ENCODE measurements around the gene PGBD2.
"Not testable (repeated sequence)": the region's sequence is repeated elsewhere in the genome, so short reads cannot be mapped to it uniquely, and the experiment has no call there.

PGBD2 gene, protein sequence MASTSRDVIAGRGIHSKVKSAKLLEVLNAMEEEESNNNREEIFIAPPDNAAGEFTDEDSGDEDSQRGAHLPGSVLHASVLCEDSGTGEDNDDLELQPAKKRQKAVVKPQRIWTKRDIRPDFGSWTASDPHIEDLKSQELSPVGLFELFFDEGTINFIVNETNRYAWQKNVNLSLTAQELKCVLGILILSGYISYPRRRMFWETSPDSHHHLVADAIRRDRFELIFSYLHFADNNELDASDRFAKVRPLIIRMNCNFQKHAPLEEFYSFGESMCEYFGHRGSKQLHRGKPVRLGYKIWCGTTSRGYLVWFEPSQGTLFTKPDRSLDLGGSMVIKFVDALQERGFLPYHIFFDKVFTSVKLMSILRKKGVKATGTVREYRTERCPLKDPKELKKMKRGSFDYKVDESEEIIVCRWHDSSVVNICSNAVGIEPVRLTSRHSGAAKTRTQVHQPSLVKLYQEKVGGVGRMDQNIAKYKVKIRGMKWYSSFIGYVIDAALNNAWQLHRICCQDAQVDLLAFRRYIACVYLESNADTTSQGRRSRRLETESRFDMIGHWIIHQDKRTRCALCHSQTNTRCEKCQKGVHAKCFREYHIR

DNA sequence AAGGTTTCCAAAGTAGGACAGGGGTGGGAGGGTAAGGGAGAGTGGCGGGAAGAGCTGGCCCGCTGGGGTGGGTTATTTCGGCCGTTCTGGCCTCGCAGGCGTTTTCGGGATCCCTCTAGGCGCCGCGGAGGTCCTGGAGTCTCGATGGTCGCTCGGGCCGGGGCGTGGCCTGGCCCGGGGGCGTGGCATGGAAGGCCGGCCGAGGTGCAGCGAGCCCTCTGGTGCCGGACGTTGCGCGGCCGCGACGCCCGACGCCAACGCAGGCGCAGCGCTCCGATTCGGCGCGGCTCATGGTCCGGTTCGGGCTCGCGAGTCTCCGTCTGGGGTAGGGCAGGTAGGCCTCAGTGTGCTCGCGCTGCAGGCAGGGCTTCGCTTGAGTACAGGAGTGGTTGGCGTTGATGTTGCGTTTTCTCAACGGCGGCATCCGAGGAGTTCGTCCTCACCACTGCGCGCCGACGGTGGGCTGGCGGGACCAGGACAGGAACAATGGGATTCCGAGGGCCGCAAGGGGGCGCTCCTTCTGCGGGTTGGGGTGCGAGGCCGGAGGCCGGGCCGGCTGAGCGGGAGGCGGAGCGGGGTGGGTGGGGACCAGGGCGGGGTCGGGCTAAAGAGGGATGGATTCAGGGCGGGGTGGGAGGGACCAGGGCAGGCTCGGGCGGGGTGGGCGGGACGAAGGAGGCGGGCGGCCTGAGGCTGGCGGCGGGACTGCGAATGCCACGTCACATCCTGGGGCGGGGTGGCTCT lies at the start of gene PGBD2:
TSS of gene PGBD2 (plus strand) at position 227 of the 744 bp plus-strand sequence. CDS start 7,628 bp downstream, outside the sequence.
- peak; percentile 100 for DNase-seq

DNA sequence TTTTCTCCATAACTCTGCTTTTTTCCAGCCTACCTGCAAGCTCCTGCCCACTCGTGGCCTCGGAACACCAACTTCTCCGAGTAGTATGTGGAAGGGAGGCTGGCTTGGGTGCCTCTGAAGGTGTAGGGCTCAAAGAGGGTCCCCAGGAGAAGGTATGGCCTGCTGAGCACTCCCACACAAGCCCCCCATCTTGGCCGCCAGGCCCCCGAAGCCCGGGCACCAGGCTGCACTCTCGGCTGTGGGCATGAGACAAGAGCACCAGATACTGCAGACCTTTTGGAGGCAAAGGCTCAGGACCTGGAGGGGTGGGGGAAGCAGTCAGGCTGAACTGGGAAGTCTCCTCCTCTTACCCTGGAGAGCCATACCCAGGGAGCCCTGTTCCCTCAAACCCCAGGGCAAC lies 48.8 kb upstream of the PGBD2 start:
- DNase-seq, result no peak

DNA sequence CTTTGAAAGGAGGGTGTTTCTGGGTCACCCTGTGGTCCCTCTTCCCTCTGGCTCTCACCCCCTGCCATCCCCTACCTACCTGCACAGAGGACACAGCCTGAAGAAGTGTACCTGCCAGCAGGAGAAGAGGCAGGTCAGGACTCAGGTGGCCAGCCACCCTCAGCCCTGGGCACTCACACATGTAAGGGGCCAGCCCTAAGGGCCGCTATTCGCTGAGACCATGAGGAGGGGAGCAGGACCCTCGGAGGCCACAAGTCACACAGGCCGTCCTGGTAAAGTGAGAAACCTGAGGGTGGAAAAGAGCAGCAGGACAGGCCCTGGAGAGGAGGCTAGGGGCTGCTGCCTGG lies 48.3 kb upstream of the PGBD2 start:
- no peak for DNase-seq

DNA sequence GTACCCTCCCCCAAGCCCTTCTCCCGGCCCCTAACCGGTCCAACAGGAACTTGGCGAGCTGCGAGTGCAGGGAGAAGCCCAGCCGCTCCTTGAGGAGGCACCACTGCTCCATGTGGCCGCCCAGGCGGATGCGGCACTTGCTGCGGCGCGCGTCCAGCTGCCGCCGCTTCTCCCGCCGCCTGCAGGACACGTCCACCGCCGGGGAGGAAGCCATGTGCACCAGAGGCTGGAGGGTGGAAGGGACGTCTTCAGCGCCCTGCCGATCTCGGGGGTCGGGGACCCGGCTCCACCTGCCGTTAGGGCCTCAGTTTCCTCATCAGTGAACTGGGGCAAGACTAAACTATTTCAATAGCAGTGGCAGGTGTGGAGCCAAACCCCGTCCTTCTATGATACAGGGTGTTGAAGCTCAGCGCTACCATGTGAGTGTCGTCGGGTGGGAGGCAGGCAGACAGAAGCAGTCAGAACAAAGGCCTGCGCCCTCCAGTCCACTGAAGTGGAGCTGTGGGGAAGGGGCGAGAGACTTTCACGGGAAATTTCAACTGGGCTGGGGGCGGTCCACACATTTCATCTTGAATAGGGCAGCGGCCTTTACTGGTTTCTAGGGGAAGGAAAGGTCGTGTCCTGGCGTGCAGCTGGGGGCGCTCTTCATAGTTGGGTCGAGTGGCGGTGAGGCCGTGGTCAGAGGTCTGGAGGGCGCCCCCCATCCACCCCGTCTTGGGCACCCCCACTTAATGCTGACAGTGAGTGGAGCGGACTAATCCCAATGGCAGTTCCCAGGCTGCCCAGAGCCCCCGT lies 47.7 kb upstream of the PGBD2 start:
- DNase-seq, result peak; percentile 76

DNA sequence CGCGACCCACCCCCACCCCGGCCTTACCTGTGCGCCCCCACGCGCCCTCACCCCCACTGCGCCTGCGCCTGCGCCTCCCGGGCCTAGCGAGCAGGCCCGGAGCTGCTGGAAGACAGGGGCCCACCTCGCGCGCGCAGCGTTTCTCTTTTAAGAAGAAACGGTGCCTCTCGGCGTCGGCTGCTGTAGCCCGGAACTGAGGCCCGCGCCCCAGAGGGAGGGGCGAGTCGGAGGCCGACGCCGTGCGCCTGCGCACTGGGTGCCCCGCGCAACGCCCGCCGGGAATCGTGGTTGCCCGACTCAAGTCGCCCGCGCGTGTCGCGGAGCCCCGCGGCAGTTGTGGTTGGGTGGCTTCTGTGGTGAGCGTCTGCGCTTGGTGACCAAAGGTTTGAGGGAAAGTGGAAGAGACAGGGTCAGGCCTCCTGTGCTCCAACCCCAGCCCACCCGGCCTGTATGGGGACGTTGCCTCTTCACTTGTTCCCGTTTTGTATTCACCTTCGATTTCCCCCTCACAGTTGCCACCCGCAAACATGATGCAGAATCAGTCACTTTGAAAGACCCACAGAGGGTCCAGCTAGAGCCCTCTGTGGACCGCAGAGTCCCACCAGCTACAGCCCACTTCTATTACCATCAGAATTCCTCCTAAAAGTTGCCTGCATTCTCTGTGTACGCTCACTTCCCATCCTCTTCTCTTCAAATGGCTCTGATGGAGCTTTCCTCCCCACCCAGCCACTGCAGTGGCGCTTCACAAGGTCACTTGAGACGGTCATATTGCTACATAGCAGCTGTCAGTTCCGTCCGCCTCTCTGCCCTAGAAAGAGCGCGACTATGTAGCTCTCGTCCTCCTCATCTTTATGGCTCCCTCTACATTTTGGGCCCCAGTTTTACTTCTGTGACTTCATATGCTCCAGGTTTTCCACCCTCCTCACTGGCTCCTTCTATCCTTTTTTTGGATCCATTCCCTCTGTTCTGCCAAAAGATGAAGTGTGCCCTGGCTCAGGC lies 46.8 kb upstream of the PGBD2 start, which contains the start of gene ZNF692:
TSS of gene ZNF692 (minus strand) at position 195 of the 999 bp plus-strand sequence. CDS start 776 bp downstream, outside the sequence.
- DNase-seq, result peak; percentile 97

DNA sequence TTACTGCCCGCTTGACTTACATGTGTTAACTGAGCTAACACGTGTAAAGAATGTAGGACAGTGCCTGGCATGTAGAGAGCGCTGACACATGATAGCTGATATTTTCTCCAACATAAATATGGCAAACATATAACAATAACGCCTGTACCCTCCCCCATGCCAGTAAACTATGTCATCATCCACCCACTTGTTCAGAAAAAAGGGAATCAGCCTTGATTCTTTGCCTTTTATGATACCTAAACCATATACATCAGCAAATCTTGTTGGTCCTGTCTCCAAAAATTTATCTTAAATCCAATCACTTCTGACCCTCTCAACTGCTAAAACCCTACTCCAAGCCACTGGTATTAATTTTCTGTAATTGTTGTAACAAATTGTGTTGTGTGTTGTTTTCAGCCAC lies 46.0 kb upstream of the PGBD2 start:
- DNase-seq, result no peak

DNA sequence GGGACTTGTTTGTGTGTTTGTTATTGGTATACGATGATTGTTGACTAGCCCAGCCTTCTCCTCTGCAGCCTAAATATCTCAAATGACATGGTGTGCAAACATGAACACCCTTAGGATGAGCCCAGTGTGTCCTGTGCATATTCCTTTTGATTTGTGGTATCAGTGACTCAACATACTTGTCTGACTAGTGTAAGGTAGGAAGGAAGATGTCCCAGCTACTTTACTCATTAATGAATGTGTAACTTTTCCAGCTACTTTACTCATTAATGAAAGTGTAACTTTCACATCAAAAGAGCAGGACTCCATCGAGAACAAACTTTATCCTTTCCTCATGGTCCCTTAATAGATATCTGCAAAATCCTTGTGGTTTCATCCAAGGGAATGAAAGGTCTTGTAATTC lies 44.4 kb upstream of the PGBD2 start:
- DNase-seq, result no peak

DNA sequence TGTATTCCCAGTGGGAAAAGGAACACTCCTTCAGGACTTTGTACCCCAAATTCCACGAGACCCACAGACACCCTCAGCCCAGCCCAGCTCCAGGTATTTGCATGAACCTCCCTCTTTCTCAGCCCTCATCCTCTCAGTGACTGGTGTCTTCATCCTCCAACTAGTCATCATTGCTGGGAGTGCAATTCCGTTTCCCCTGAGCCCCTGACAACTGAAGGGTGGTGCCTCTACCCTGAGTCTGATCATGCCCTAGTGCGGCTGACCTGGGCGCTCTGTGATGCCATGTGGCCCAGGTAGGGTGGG lies 43.4 kb upstream of the PGBD2 start:
- DNase-seq, result no peak

DNA sequence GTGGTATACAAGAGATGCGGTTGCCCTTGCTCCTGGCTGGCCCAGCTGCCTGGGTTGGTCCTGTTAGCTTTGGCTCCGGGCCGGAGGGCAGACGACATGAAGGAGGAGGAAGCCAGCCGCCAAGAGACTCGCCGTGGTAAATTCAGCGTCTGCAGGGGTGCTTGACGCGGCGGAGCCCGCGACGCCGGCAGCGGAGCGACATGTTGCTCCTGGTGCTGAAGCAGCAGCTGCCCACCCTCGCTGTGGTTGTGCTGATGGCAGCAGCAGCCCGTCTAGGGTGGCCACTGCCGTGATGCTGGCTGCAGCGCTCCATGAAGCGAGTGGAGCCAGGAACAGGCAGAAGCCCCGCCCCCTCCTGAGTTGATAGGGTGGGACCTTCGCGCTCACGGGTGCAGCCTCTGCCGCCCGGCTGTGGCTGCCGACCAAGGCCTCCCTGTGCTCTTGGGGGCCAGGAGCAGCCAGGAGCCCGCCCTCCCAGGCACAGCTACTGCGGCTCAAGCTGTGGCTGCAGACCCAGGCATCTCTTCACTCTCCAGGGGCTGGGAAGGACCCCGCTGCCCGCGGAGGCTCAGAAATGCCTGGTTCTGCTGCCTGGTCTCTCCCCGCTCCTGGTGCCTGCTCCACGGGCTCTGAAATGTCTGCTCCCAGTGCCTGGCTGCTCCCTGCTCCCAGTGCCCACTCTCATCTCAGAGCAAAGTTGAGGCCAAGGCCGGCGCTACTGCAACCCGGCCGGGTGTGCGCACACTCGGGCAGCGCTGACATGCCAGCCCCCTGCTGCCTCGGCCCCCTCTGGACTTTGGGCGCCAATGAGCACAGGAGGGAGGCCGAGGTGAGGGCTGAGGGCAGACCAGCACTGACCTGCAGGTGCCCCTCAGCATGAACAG lies 42.8 kb upstream of the PGBD2 start:
- DNase-seq, result peak; percentile 88

DNA sequence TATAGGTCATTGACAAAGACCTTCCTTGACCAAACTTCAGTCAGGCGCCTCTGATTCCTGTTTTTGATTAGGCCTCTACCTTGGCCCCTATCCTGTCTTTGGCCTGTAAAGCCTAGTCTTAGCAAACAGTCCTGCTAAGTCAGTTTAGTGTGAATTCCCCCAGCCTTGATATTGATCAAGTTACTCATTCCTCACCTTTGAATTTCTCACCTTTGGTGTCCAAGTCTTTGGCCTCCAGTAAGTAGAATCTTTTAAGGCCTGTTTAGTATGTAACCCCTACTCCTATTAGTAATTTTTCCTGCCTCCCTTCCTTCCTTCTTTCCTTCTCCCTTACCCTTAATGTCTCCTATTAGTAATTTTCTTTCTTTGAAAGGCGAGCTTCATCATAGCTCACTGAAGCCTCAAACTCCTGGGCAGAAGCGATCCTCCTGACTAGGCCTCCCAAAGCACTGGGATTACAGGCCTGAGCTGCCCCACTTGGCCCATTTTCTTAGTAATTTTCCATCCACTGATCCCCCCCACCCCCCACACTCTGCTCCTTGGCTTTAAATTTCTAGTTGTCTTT lies 34.1 kb upstream of the PGBD2 start:
- no peak for DNase-seq

DNA sequence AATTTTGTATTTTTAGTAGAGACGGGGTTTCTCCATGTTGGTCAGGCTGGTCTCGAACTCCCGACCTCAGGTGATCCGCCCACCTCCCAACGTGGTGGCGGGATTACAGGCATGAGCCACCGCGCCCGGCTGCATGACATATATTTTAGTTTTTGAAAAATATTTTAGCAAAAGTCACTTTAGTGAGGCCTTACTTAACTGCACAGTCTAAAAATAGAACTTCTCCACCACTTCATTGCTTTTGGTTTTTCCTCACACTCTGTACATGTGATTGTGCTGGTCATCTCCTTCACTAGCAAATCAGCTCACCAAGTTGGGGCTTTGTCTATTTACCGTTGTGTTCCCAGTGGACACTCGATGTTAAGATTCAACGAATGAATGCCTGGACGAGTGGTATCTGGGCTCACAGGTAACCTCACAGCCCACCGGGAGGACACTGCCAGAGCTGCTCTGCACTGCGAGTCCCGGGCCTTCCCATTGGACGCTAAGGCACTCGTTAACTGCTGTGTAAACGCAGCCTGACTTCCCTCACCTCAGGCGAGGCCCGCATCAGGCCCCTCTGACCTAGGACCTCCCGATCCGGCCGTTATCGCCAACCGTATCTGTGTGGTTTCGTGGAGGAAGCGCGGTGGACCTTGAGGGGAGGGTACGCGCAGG lies 33.2 kb upstream of the PGBD2 start:
- DNase-seq, result peak; percentile 85

DNA sequence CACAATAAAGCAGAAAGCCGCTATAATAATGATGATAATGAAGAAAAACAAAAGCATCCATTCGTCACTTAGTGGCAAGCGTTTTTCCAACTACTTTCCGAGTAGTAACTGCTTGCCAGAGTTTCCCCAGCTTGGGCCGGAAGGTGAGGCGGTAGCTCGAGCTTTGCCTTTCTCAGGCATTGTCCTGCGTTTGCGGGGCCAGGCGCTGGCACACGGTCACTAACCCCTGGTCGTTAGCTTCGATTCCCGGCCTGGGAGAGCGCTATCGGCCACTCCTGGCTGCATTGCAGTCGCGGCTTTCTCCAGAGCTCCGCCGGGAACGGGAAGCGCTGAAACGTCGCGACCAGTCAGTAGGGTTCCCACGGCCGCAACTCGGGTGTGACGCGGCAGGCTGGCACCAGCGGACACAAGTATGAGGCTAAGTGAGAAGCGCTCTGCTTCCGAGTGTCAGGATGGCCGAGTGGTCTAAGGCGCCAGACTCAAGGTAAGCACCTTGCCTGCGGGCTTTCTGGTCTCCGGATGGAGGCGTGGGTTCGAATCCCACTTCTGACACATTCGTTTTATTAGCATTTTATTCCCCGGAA lies 32.5 kb upstream of the PGBD2 start:
- peak; percentile 100 for DNase-seq

DNA sequence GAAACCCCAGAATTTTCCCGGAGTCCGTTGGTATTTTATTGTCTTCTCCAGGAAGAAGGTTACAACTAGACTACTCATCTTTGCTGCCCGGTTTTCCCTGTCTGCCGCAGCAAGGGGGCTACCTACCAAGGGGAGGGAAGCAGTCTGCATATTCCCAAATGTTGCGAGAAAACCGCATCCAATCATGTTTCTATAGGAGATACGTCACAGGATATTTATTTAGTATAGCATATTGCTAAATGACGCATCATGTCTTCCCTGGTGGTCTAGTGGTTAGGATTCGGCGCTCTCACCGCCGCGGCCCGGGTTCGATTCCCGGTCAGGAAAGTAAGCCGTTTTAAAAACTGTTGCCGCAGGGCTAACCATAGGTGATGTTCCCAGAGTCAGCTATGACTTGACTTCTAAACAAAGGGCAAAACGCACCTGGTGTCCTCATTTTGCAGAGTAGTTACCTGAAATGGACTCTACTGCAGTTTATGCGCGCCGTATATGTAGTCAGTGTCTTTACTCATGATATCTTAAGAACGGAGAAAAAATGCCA lies 32.0 kb upstream of the PGBD2 start:
- peak; percentile 97 for DNase-seq

DNA sequence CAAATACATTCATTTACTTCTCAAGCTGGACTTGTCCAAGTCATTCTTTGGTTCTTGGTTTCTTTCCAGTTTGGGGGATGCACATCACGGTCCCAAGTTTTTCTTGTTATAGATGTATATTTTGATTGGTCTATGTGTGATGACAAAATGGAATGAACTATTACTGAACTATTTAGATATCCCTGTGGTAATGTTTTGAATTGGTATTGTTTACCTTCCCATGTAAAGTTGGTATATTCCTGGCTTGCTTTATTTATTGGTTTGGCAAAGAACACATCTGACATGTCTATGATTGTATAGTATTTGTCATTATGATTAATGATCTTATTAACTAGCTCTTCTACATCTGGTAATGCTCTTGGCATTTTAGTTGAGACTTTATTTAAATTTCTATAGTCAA lies 24.8 kb upstream of the PGBD2 start:
- DNase-seq, result no peak

DNA sequence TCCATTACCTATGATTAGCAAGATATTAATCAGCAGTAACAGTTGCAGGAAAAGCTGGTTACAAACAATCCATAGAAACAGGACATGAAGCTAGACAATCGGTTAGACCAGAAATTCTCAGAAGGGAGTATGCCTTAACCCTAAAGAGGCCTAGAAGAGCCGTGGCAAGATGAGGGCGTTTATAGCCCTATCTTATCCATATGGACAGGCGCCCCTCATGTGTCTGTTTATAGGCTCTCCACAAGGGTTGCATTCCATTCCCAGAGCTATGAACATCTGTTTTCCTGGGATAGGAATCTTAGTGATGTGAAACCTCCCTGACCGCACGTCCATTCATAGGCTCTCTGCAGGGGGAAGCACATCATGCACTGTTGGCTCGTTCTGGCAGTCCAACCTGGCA lies 23.6 kb upstream of the PGBD2 start:
- not testable (repeated sequence) for DNase-seq

DNA sequence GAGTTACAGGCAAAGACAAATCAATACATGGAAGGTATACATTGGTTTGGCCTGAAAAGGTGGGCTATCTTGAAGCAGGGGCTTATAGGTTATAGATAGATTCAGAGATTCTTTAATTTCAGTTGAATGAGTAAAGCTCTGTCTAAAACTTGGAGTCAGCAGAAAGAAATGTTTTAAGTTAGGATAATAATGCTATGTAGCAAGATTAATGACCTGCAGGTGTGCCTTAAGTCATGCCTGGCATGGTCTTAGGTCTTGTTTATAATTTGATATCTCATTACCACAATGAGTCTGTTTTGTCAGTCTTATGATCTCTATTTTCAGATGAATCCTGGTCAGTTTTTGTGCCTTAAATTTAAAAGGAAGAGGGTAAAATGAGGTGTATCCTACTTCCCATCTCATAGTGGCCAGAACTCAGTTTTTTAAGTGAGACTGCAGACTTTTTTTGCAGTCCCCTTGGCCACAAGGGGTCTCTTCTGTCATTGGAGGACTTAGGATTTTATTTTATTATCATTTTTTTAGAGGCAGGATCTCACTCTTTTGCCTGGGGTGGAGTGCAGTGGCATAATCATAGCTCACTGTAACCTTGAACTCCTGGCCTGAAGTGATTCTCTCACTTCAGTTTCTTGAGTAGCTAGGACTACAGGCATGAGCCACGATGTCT lies 21.3 kb upstream of the PGBD2 start:
- no peak for DNase-seq

DNA sequence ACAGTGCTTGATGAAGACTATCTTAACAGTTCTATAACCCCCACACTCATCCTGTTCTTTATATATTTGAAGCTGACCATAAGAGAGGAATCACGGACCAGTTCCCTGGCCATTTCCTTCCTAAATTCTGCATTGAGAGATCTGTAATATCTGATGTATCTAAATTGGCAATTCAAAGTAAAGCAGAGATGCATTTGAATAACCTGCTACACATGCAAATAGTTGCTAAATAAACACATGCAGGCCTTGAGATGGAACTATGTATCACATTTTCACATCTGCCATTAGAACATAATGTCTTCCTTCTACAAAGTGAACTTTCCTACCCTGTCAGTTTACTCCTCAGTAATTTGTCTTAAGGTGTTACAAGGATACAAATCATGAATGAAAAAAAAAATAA lies 20.4 kb upstream of the PGBD2 start:
- no peak for DNase-seq

DNA sequence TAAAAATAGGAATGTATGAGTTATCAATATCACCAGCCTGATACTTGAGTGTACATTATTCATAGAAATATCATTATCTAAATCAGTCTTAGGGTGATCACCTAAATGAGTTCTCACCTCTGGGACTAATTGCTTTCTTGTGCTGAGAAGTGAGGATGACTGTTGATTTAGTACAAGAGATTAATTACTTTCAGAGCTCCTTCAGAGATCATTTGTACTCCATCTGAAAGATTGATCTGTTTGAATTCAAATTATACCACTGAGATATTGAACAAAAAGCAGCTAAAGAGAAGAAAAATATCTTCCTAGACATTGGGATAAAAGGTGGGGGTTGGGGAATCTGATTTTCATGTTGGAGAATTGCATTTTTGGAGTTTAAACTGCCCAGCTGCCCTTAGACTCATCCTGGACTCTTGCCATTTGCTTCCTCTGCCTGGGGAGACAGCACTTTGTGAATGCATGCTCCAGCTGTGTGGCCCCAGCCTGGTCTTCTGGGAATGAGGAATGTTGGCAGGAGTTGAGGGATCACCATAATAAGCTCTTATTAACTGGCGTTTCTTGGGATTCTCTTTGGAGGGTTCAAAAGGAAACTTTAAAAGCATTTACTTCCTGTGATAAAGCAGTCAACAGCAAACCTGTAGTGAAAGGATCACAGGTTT lies 19.7 kb upstream of the PGBD2 start:
- DNase-seq, result no peak

Data from activated CD8-positive, alpha-beta memory T cell treated with anti-CD3 and anti-CD28 coated beads, Interleukin-2, amount 50 U/mL, for 48 hours (primary cell).